BJ (cell line): ENCODE data around the gene CREB1. TPM values are rescaled to one million over a fixed set of nuclear protein-coding genes. Genes with fewer than 3 reads are reported as not detected.

Experiments used
- CTCF ChIA-PET: fragments of 350-600 bp; formaldehyde crosslinking; extraction: SDS; loops from one replicate; lab custom pipeline; 2021; ENCODE audit warnings: antibody characterized with exemption, inconsistent platforms; lab: Yijun Ruan, JAX
- POLR2A ChIA-PET: fragments of 300-600 bp; sonication (Branson Sonifier 250); formaldehyde crosslinking; extraction: SDS; loops from one replicate; lab custom pipeline; 2021; ENCODE audit warnings: antibody characterized with exemption; lab: Charles Lee
- DNase-seq: peaks from one replicate; pipeline ENCODE4 v3.0.0-alpha.2; 2011; ENCODE audit warnings: low read depth
- H3K27me3 ChIP-seq: 2 replicates; pipeline ENCODE4 v1.6.0; 2011; ENCODE audit warnings: low read length; ENCODE audit not compliant: control insufficient read depth, insufficient read depth
- H3K36me3 ChIP-seq: 2 replicates; pipeline ENCODE4 v1.5.1; 2011; ENCODE audit warnings: low read length; ENCODE audit not compliant: control insufficient read depth, insufficient read depth
- H3K4me3 ChIP-seq: 2 replicates; pipeline ENCODE4 v1.5.1; 2011; ENCODE audit warnings: low read depth, mild to moderate bottlenecking, control low read depth, low read length
- polyA plus RNA-seq: library from polyadenylated mRNA; depleted of rRNA; stranded (reverse); fragments of >200 nt; gene quantifications from 2 replicates; pipeline ENCODE4 v1.2.3, GENCODE V29; 2011
- TF ChIP-seq, protein P1 (sequence below): IDR thresholded peaks from 2 replicates; pipeline ENCODE4 v1.5.1; 2011; ENCODE audit warnings: low read depth, mild to moderate bottlenecking, control low read depth, inconsistent platforms, low read length, moderate library complexity; ENCODE audit not compliant: insufficient read depth

CREB1 gene
- polyA plus RNA-seq, 1 experiment: 44.4 TPM

DNA sequence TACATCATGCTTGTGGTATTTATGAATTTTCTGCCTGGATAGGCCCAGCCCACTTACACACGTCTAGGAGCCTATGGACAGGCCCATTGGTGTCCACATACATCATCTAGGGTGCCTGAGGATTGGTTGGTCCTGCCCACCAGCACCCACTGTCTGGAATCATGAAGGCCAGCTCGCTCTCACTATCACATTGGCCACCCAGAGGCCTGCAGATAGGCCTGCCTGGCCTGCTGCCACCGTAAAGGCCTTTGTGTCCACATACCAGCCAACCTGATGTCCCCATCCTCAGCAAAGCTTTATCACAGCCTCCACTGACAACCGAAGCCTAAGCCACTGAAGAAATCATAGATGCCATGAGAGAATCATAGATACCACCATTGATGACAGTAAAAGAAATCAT, 55.2 kb downstream of the CREB1 start:
- no peak for DNase-seq
- TF ChIP-seq, protein P1, sequence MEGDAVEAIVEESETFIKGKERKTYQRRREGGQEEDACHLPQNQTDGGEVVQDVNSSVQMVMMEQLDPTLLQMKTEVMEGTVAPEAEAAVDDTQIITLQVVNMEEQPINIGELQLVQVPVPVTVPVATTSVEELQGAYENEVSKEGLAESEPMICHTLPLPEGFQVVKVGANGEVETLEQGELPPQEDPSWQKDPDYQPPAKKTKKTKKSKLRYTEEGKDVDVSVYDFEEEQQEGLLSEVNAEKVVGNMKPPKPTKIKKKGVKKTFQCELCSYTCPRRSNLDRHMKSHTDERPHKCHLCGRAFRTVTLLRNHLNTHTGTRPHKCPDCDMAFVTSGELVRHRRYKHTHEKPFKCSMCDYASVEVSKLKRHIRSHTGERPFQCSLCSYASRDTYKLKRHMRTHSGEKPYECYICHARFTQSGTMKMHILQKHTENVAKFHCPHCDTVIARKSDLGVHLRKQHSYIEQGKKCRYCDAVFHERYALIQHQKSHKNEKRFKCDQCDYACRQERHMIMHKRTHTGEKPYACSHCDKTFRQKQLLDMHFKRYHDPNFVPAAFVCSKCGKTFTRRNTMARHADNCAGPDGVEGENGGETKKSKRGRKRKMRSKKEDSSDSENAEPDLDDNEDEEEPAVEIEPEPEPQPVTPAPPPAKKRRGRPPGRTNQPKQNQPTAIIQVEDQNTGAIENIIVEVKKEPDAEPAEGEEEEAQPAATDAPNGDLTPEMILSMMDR: no peak
- peaks cover 4% of the 10 kb centered on the region for H3K36me3 ChIP-seq
- CTCF ChIA-PET: no interaction called here
- POLR2A ChIA-PET: no interaction called here
- H3K4me3 ChIP-seq: no peak overlapping the region
- no peaks in the 10 kb centered on the region for H3K27me3 ChIP-seq

DNA sequence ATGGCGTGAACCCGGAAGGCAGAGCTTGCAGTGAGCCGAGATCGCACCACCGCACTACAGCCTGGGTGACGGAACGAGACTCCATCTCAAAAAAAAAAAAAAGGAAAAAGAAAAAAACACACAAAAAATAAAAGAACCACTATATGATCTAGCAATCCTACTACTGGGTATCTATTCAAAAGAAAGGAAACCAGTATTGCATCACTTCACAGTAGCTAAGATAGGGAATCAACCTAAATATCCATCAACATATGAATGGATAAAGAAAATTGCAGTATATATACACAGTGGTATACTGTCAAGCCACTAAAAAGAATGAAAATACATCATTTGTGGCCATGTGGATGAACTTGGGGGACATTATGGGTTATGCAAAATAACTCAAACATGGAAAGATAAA, 57.5 kb downstream of the CREB1 start:
- H3K27me3 ChIP-seq: no peaks in the 10 kb centered on the region
- H3K4me3 ChIP-seq: no peak overlapping the region
- TF ChIP-seq, protein P1: no peak
- H3K36me3 ChIP-seq: peaks cover 4% of the 10 kb centered on the region
- ChIA-PET CTCF (no interaction called here), POLR2A (no interaction called here)
- DNase-seq: no peak

- Histone ChIP-seq H3K36me3 (peaks cover 4% of the 10 kb centered on the region), H3K4me3 (no peak overlapping the region), H3K27me3 (no peaks in the 10 kb centered on the region)
- DNase-seq: no peak
- ChIA-PET CTCF (interaction anchor here (0.6 to 1.6 kb wide), 2 partner anchors 12 to 56 kb away, joined by 3 to 5 read pairs; no protein-coding TSS in a partner anchor), POLR2A (no interaction called here)
- TF ChIP-seq, protein P1: no peak
Observed at GRCh38 chr2:207589143-207589542, 59.4 kb downstream of the CREB1 start.

DNA sequence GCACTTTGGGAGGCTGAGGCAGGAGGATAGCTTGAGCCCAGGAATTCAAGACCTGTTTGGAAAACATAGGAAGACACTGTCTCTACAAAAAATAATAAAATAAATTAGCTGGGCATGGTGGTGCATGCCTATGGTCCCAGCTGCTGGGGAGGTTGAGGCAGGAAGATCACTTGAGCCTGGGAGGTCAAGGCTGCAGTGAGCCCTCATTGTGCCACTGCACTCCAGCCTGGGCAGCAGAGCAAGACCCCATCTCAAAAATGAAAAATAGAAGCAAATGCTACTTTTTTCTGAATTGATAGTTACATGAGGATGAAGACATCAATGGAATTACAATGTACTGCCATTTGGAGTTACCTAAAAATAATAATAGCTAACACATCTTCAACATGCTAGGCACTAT, 63.5 kb downstream of the CREB1 start:
- ChIA-PET CTCF (no interaction called here), POLR2A (no interaction called here)
- no peak for DNase-seq
- TF ChIP-seq, protein P1: no peak
- Histone ChIP-seq H3K4me3 (no peak overlapping the region), H3K27me3 (no peaks in the 10 kb centered on the region), H3K36me3 (peaks cover 2% of the 10 kb centered on the region)

GRCh38 chr2:207594264-207594663, 64.5 kb downstream of the CREB1 start:
- TF ChIP-seq, protein P1: no peak
- no peaks in the 10 kb centered on the region for H3K27me3 ChIP-seq
- no peak for DNase-seq
- POLR2A ChIA-PET: no interaction called here
- H3K36me3 ChIP-seq: peaks cover 2% of the 10 kb centered on the region
- H3K4me3 ChIP-seq: no peak overlapping the region
- CTCF ChIA-PET: no interaction called here
